GM12801 (cell line): ENCODE data around the gene OOSP4B.

Source experiments
- TF ChIP-seq, protein P1 (sequence below): IDR thresholded peaks from one replicate; pipeline ENCODE4 v1.5.1; 2011; ENCODE audit warnings: control low read depth; ENCODE audit not compliant: insufficient read length; ENCODE audit errors: extremely low read depth

Gene OOSP4B

DNA sequence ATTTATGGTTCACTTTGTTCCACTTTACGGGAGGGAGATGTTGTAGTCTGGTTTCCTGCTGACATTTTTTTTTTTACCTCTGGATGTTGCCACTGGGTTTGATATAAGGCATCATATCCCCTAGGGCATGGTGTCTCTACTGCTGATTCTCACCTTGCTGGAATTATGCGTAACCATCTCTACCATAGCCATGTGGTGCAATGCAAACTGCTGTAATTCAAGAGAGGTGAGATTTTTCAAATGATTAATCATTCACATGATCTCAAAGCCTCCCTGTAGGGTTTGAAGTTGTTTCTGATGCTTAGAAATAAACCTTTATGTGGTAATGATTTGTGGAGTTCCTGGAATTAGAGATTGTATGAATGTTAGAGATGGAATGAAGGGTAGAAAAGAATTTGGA lies 52.5 kb downstream of the OOSP4B start:
- TF ChIP-seq, protein P1, sequence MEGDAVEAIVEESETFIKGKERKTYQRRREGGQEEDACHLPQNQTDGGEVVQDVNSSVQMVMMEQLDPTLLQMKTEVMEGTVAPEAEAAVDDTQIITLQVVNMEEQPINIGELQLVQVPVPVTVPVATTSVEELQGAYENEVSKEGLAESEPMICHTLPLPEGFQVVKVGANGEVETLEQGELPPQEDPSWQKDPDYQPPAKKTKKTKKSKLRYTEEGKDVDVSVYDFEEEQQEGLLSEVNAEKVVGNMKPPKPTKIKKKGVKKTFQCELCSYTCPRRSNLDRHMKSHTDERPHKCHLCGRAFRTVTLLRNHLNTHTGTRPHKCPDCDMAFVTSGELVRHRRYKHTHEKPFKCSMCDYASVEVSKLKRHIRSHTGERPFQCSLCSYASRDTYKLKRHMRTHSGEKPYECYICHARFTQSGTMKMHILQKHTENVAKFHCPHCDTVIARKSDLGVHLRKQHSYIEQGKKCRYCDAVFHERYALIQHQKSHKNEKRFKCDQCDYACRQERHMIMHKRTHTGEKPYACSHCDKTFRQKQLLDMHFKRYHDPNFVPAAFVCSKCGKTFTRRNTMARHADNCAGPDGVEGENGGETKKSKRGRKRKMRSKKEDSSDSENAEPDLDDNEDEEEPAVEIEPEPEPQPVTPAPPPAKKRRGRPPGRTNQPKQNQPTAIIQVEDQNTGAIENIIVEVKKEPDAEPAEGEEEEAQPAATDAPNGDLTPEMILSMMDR = no peak

DNA sequence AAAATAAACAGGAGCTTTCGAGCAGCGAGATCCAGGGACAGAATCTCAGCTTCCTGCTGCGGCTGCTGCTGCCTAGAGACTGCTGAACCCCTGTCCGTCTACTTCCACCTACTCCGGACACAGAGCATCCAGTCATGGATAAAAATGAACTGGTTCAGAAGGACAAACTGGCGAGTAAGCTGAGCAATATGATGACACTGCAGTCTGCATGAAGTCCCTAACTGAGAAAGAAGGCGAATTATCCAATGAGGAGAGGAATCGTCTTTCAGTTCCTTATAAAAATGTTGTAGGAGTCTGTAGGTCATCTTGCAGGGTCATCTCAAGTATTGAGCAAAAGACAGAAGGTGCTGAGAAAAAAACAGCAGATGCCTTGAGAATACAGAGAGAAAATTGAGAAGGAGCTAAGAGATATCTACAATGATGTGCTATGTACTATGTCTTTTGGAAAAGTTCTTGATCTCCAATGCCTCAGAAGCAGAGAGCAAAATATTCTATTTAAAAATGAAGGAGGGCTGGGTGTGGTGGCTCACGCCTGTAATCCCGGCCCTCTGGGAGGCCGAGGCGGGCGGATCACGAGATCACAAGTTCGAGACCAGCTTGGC lies 60.3 kb downstream of the OOSP4B start:
- TF ChIP-seq, protein P1 = no peak

DNA sequence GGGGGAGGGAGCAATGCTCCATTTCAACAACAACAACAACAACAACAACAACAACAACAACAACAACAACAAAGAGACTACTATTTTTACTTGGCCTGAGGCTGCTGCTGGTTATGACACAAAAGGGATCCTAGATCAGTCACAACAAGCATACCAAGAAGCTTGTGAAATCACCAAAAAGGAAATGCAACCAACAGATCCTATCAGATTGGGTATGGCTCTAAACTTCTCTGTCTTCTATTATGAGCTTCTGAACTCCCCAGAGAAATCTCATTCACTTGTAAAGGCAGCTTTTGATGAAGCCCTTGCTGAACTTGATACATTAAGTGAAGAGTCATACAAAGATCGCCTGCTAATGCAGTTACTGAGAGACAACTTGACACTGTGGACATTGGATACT lies 61.0 kb downstream of the OOSP4B start:
- TF ChIP-seq, protein P1 = no peak

DNA sequence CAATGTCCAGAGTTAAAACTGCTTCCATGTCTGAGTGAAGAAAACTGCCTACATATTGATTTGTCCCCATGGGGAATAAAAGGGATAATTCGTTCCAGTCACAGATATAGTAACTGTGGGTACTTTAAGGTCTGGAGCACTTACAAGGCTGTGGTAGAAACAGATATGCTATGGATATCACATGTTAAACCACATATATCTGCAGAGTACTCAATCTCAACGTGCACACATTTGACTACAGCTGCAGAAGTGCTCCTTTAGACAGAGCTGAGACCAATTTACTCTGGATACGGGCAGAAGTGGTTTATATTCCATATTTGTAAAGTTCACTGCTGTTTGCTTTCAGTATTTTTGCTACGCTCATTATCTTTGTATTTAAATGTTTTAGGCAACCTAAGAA lies 61.8 kb downstream of the OOSP4B start:
- TF ChIP-seq, protein P1 = no peak

DNA sequence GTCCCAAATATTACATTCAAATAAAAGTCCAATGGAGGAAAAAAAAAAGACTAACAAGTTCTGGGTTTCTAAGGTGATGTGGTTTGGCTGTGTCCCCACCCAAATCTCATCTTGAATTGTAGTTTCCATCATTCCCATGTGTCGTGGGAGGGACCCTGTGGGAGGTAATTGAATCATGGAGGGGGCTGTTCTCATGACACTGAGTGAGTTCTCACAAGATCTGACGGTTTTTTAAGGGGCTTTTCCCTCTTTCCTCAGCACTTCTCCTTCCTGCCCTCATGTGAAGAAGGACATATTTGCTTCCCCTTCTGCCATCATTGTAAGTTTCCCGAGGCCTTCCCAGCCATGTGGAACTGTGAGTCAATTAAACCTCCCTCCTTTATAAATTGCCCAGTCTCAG lies 63.6 kb downstream of the OOSP4B start:
- TF ChIP-seq, protein P1 = no peak
